Fibroblast of lung (primary cell): ENCODE results near the gene ANO10. TPM values are rescaled to one million over a fixed set of nuclear protein-coding genes. Genes with fewer than 3 reads are reported as not detected.
"Not testable (repeated sequence)": the region's sequence is repeated elsewhere in the genome, so short reads cannot be mapped to it uniquely, and the experiment has no call there.

Source experiments
- DNase-seq, 2 donors: peaks; one replicate each; pipeline versions ENCODE4 v3.0.0 to v3.0.0-alpha.2; 2010; ENCODE audit warnings: low read depth in 2 of 2
- H2AFZ ChIP-seq: 2 replicates; pipeline ENCODE4 v1.5.1; 2012; ENCODE audit warnings: low read length, control low read depth, inconsistent platforms
- H3K27ac ChIP-seq: 2 replicates; pipeline ENCODE4 v1.5.1; 2011; ENCODE audit warnings: low read length, control low read depth; ENCODE audit not compliant: insufficient read depth
- H3K27me3 ChIP-seq: 2 replicates; pipeline ENCODE4 v1.5.1; 2011; ENCODE audit warnings: mild to moderate bottlenecking, low read length; ENCODE audit not compliant: control insufficient read depth, insufficient read depth
- H3K36me3 ChIP-seq: 2 replicates; pipeline ENCODE4 v1.5.1; 2011; ENCODE audit warnings: low read length; ENCODE audit not compliant: control insufficient read depth, insufficient read depth
- H3K4me1 ChIP-seq: 2 replicates; pipeline ENCODE4 v1.5.1; 2011; ENCODE audit warnings: low read length; ENCODE audit not compliant: control insufficient read depth, insufficient read depth; ENCODE audit errors: extremely low read depth
- H3K4me2 ChIP-seq: 2 replicates; pipeline ENCODE4 v1.5.1; 2011; ENCODE audit warnings: low read length, control low read depth; ENCODE audit not compliant: insufficient read depth; ENCODE audit errors: extremely low read depth
- H3K4me3 ChIP-seq, 4 experiments: fragments of 200-600 bp in 1 of 4; sonication (generic) in 1 of 4; replicated peaks in 1 of 4; 2 replicates each; pipeline ENCODE4 v1.5.1; 2011 to 2016; ENCODE audit warnings: low read length in 4 of 4, low read depth in 3 of 4, mild to moderate bottlenecking in 3 of 4, control low read depth in 2 of 4, inconsistent platforms in 1 of 4, mixed read lengths in 1 of 4; ENCODE audit not compliant: insufficient read depth in 1 of 4; ENCODE audit errors: control extremely low read depth in 1 of 4
- H3K79me2 ChIP-seq: 2 replicates; pipeline ENCODE4 v1.5.1; 2012; ENCODE audit warnings: mild to moderate bottlenecking, low read length, inconsistent platforms; ENCODE audit not compliant: control insufficient read depth, insufficient read depth
- H3K9ac ChIP-seq: 2 replicates; pipeline ENCODE4 v1.5.1; 2011; ENCODE audit warnings: mild to moderate bottlenecking, low read length, control low read depth; ENCODE audit not compliant: insufficient read depth
- H3K9me3 ChIP-seq: 2 replicates; pipeline ENCODE4 v1.5.1; 2012; ENCODE audit warnings: low read depth, low read length; ENCODE audit not compliant: control insufficient read depth, insufficient read depth
- H4K20me1 ChIP-seq: 2 replicates; pipeline ENCODE4 v1.5.1; 2011; ENCODE audit warnings: low read length; ENCODE audit not compliant: control insufficient read depth, insufficient read depth; ENCODE audit errors: extremely low read depth
- EZH2 ChIP-seq: IDR thresholded peaks from 2 replicates; pipeline ENCODE4 v1.5.1; 2012; ENCODE audit warnings: low read length, control low read depth, mild to moderate bottlenecking; ENCODE audit errors: missing control alignments
- polyA plus RNA-seq, 2 donors: library from polyadenylated mRNA; depleted of rRNA in 1 of 2; stranded (reverse) in 1 of 2; unstranded in 1 of 2; fragments of >200 nt; gene quantifications; 2 replicates each; pipeline ENCODE4 v1.2.1, GENCODE V29; 2011 to 2012; ENCODE audit warnings: missing spikeins in 1 of 2
- total RNA-seq: library from RNA; depleted of rRNA; stranded (reverse); fragments of >200 nt; gene quantifications from 2 replicates; pipeline ENCODE4 v1.2.1, GENCODE V29; 2014
- TF ChIP-seq, protein P1 (sequence below), 2 donors: IDR thresholded peaks in 1 of 2; conservative IDR thresholded peaks in 1 of 2; 1 replicate in 1 of 2; 2 replicates in 1 of 2; pipeline ENCODE4 v1.5.1; 2011 to 2012; ENCODE audit warnings: low read length in 2 of 2, control low read depth in 1 of 2, inconsistent platforms in 1 of 2, low read depth in 1 of 2, mild to moderate bottlenecking in 1 of 2

ANO10 gene
- total and polyA plus RNA-seq, 2 donors (not counting 1 experiment from before 2014, with no cell fraction given) = 103 to 138 TPM

DNA sequence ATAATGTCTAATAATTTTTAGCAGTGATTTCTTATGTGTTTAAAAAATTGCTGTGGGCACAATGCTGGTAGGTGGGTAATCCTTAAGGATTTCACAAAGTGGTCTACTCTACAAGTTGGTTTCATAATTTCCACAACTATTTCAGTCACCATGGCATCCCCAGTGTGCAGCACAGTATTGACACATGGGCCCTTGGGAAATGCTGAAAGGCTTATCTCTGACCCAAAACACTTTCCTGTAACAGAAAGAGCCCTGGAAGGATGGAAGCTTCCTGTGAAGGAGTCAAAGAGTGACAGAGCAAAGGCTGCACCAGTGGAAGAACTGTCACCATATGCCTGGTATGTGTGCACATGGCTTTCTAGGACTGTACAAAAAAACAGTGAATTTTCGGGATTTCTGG is 153.7 kb downstream of the ANO10 start:
- Histone ChIP-seq H3K4me1 (no peaks in the 10 kb centered on the region), H3K9me3 (no peaks in the 10 kb centered on the region), H3K79me2 (no peaks in the 10 kb centered on the region), H3K4me2 (no peak overlapping the region), H4K20me1 (no peaks in the 10 kb centered on the region), H3K9ac (no peak overlapping the region), H3K27ac (no peak overlapping the region), H3K4me3 (no peak overlapping the region), H3K36me3 (no peaks in the 10 kb centered on the region), H2AFZ (no peak overlapping the region), H3K27me3 (no peaks in the 10 kb centered on the region)
- DNase-seq = no peak
- TF ChIP-seq, protein P1, sequence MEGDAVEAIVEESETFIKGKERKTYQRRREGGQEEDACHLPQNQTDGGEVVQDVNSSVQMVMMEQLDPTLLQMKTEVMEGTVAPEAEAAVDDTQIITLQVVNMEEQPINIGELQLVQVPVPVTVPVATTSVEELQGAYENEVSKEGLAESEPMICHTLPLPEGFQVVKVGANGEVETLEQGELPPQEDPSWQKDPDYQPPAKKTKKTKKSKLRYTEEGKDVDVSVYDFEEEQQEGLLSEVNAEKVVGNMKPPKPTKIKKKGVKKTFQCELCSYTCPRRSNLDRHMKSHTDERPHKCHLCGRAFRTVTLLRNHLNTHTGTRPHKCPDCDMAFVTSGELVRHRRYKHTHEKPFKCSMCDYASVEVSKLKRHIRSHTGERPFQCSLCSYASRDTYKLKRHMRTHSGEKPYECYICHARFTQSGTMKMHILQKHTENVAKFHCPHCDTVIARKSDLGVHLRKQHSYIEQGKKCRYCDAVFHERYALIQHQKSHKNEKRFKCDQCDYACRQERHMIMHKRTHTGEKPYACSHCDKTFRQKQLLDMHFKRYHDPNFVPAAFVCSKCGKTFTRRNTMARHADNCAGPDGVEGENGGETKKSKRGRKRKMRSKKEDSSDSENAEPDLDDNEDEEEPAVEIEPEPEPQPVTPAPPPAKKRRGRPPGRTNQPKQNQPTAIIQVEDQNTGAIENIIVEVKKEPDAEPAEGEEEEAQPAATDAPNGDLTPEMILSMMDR (conservative IDR thresholded peaks at IDR 0.05 in 1 of 2, IDR thresholded peaks at IDR 0.05 in 1 of 2; ENCODE audit: low read depth in 1 of 2, low read length in 2 of 2) = no peak
- TF ChIP-seq EZH2 = no peak

DNA sequence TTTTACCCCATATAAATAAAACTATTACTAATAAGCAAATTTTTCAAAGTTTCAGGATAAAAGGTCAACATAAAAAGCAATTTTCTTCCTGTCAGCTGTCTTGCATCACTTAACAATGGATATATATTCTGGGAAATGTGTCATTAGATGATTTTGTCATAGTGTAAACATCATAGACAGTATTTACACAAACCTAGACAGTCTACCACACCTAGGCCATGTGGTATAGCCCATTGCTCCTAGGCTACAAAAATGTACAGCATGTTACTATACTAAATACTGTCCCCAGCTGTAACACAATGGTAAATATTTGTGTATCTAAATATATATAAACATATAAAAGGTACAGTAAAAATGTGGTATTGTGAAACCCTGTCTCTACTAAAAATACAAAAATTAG is 156.7 kb downstream of the ANO10 start:
- no peaks in the 10 kb centered on the region for H4K20me1 ChIP-seq
- DNase-seq = no peak

DNA sequence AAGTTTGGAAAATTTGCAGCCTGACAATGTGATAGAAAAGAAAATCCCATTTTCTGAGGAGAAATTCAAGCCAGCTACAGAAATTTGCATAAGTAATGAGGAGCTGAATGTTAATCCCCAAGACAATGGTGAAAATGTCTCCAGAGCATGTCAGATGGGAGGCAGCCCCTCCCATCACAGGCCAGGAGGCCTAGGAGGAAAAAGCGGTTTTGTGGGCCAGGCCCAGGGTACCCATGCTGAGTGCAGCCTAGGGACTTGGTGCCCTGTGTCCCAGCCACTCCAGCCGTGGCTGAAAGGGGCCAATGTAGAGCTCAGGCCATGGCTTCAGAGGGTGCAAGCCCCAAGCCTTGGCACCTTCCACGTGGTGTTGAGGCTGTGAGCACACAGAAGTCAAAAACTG is 159.2 kb downstream of the ANO10 start:
- not testable (repeated sequence) for H3K4me2 ChIP-seq, H3K4me1 ChIP-seq, H3K9ac ChIP-seq, H3K36me3 ChIP-seq, H4K20me1 ChIP-seq, DNase-seq, H3K27ac ChIP-seq, H2AFZ ChIP-seq, H3K9me3 ChIP-seq, H3K79me2 ChIP-seq, H3K27me3 ChIP-seq, H3K4me3 ChIP-seq

More for the DNA sequence above, 156.7 kb downstream of the ANO10 start:
- no peaks in the 10 kb centered on the region for H3K79me2 ChIP-seq
- no peaks in the 10 kb centered on the region for H3K4me1 ChIP-seq
- H3K4me2 ChIP-seq = no peak overlapping the region
- no peaks in the 10 kb centered on the region for H3K9me3 ChIP-seq
- no peak overlapping the region for H3K4me3 ChIP-seq
- H2AFZ ChIP-seq = no peak overlapping the region
- no peak overlapping the region for H3K27ac ChIP-seq
- no peak overlapping the region for H3K9ac ChIP-seq
- TF ChIP-seq, protein P1 (conservative IDR thresholded peaks at IDR 0.05 in 1 of 2, IDR thresholded peaks at IDR 0.05 in 1 of 2; ENCODE audit: low read depth in 1 of 2, low read length in 2 of 2) = no peak
- no peak for TF ChIP-seq EZH2
- H3K36me3 ChIP-seq = no peaks in the 10 kb centered on the region
- H3K27me3 ChIP-seq = no peaks in the 10 kb centered on the region
